ENCODE results near the gene SLAIN1.

Gene SLAIN1

GRCh38 chr13:77719128-77719527, 21.6 kb downstream of the SLAIN1 start:
- Histone ChIP-seq H3K27me3 (no peaks in the 10 kb centered on the region), H3K9me3 (no peaks in the 10 kb centered on the region), H3K36me3 (no peaks in the 10 kb centered on the region)

GRCh38 chr13:77720988-77721387, 23.5 kb downstream of the SLAIN1 start:
- Histone ChIP-seq H3K4me3 (ENCODE audit: low read depth, low read length) (no peak overlapping the region), H3K4me1 (no peaks in the 10 kb centered on the region), H3K36me3 (no peaks in the 10 kb centered on the region), H3K9me3 (no peaks in the 10 kb centered on the region), H3K27me3 (no peaks in the 10 kb centered on the region)
- TF ChIP-seq CTCF (IDR thresholded peaks at IDR 0.05; ENCODE audit: low read depth, low read length) = no peak
- no peak for DNase-seq

More at GRCh38 chr13:77719128-77719527, 21.6 kb downstream of the SLAIN1 start:
- H3K4me1 ChIP-seq = no peaks in the 10 kb centered on the region
- no peak overlapping the region for H3K4me3 ChIP-seq (ENCODE audit: low read depth, low read length)
- no peak for TF ChIP-seq CTCF (IDR thresholded peaks at IDR 0.05; ENCODE audit: low read depth, low read length)
- DNase-seq = no peak

- Histone ChIP-seq H3K36me3 (no peaks in the 10 kb centered on the region), H3K4me3 (ENCODE audit: low read depth, low read length) (no peak overlapping the region), H3K9me3 (no peaks in the 10 kb centered on the region), H3K27me3 (no peaks in the 10 kb centered on the region), H3K4me1 (peaks cover 6% of the 10 kb centered on the region)
- no peak for DNase-seq
- no peak for TF ChIP-seq CTCF (IDR thresholded peaks at IDR 0.05; ENCODE audit: low read depth, low read length)
These were observed 26.6 kb downstream of the SLAIN1 start for GRCh38 chr13:77724092-77724491.

GRCh38 chr13:77725071-77725470, 27.6 kb downstream of the SLAIN1 start:
- no peaks in the 10 kb centered on the region for H3K36me3 ChIP-seq
- no peak for TF ChIP-seq CTCF (IDR thresholded peaks at IDR 0.05; ENCODE audit: low read depth, low read length)

GRCh38 chr13:77728265-77729125, 31.0 kb downstream of the SLAIN1 start:
- H3K9me3 ChIP-seq = no peaks in the 10 kb centered on the region
- peaks cover 9% of the 10 kb centered on the region for H3K4me1 ChIP-seq
- no peak for TF ChIP-seq CTCF (IDR thresholded peaks at IDR 0.05; ENCODE audit: low read depth, low read length)
- DNase-seq = no peak
- no peaks in the 10 kb centered on the region for H3K27me3 ChIP-seq
- H3K36me3 ChIP-seq = no peaks in the 10 kb centered on the region
- no peak overlapping the region for H3K4me3 ChIP-seq (ENCODE audit: low read depth, low read length)

More at GRCh38 chr13:77725071-77725470, 27.6 kb downstream of the SLAIN1 start:
- no peak for DNase-seq
- no peak overlapping the region for H3K4me3 ChIP-seq (ENCODE audit: low read depth, low read length)
- no peaks in the 10 kb centered on the region for H3K27me3 ChIP-seq
- peaks cover 6% of the 10 kb centered on the region for H3K4me1 ChIP-seq
- no peaks in the 10 kb centered on the region for H3K9me3 ChIP-seq

- H3K9me3 ChIP-seq = no peaks in the 10 kb centered on the region
- no peaks in the 10 kb centered on the region for H3K27me3 ChIP-seq
- TF ChIP-seq CTCF (IDR thresholded peaks at IDR 0.05; ENCODE audit: low read depth, low read length) = no peak
- no peaks in the 10 kb centered on the region for H3K36me3 ChIP-seq
- no peak for DNase-seq
- H3K4me3 ChIP-seq (ENCODE audit: low read depth, low read length) = no peak overlapping the region
- H3K4me1 ChIP-seq = peaks cover 9% of the 10 kb centered on the region
These were observed 32.2 kb downstream of the SLAIN1 start for GRCh38 chr13:77729502-77730221.

Data from BE2C (cell line).